Stimulated activated CD8-positive, alpha-beta memory T cell treated with anti-CD3 and anti-CD28 coated beads, Interleukin-12 subunit alpha, Interleukin-12 subunit beta, amount 100 ng/mL, for 24 hours (primary cell): Measurements from ENCODE around the gene B3GALT6.

Experiments
- DNase-seq: peaks from one replicate; pipeline ENCODE4 v3.0.0-alpha.2; 2020; ENCODE audit errors: extremely low read depth

Gene B3GALT6

GRCh38 chr1:1215881-1216605 is 16.0 kb upstream of the B3GALT6 start:
- DNase-seq: no peak

GRCh38 chr1:1216770-1217620 is 15.0 kb upstream of the B3GALT6 start:
- DNase-seq: no peak

- no peak for DNase-seq
Observed at GRCh38 chr1:1217621-1218523, 14.2 kb upstream of the B3GALT6 start.

- no peak for DNase-seq
Observed at GRCh38 chr1:1218524-1219200, 13.4 kb upstream of the B3GALT6 start.

- no peak for DNase-seq
Observed at GRCh38 chr1:1219341-1219740, 12.7 kb upstream of the B3GALT6 start.

- no peak for DNase-seq
Observed at GRCh38 chr1:1220197-1220596, 11.8 kb upstream of the B3GALT6 start.

- no peak for DNase-seq
Observed at GRCh38 chr1:1221887-1222574, 10.0 kb upstream of the B3GALT6 start.

GRCh38 chr1:1222575-1223225 is 9.3 kb upstream of the B3GALT6 start:
- DNase-seq: no peak

- DNase-seq: no peak
Observed at GRCh38 chr1:1223321-1223720, 8.7 kb upstream of the B3GALT6 start.

GRCh38 chr1:1223891-1224290 is 8.1 kb upstream of the B3GALT6 start:
- DNase-seq: no peak

- no peak for DNase-seq
Observed at GRCh38 chr1:1225238-1225845, 6.7 kb upstream of the B3GALT6 start.

GRCh38 chr1:1225913-1226312 is 6.1 kb upstream of the B3GALT6 start:
- no peak for DNase-seq

GRCh38 chr1:1226566-1227362 is 5.3 kb upstream of the B3GALT6 start:
- no peak for DNase-seq

- no peak for DNase-seq
Observed at GRCh38 chr1:1227386-1227785, 4.7 kb upstream of the B3GALT6 start.

GRCh38 chr1:1228187-1228586 is 3.9 kb upstream of the B3GALT6 start:
- DNase-seq: no peak

- DNase-seq: no peak
Observed at GRCh38 chr1:1228596-1229321, 3.3 kb upstream of the B3GALT6 start.

- no peak for DNase-seq
Observed at GRCh38 chr1:1229770-1230169, 2.3 kb upstream of the B3GALT6 start.

GRCh38 chr1:1230656-1231399 is 1.2 kb upstream of the B3GALT6 start:
- DNase-seq: no peak
